HEK293 (cell line): ENCODE data around the gene NPIPA5.
"Not testable (repeated sequence)": the region's sequence is repeated elsewhere in the genome, so short reads cannot be mapped to it uniquely, and the experiment has no call there.

ENCODE experiments used
- BCL11A ChIP-seq: fragments of 450-650 bp; formaldehyde crosslinking; IDR thresholded peaks from 2 replicates; pipeline ENCODE4 v1.5.1; 2016; ENCODE audit warnings: low read depth, missing biosample characterization, missing genetic modification characterization
- CTCF ChIP-seq: fragments of 450-650 bp; formaldehyde crosslinking; IDR thresholded peaks from 2 replicates; pipeline ENCODE4 v1.5.1; 2016; ENCODE audit warnings: missing biosample characterization, missing genetic modification characterization
- ELK4 ChIP-seq: IDR thresholded peaks from 2 replicates; pipeline ENCODE4 v1.6.1; 2011; ENCODE audit warnings: mild to moderate bottlenecking, low read depth, low read length, borderline replicate concordance
- HOXA7 ChIP-seq: sonication (generic); formaldehyde crosslinking; IDR thresholded peaks from 2 replicates; pipeline ENCODE4 v1.8.1; 2022; ENCODE audit warnings: missing genetic modification reagents, borderline replicate concordance
- PBX3 ChIP-seq: sonication (generic); formaldehyde crosslinking; IDR thresholded peaks from 2 replicates; pipeline ENCODE4 v1.8.1; 2022; ENCODE audit warnings: mild to moderate bottlenecking, moderate library complexity, missing genetic modification reagents
- PRDM1 ChIP-seq: fragments of 450-650 bp; formaldehyde crosslinking; IDR thresholded peaks from 2 replicates; pipeline ENCODE4; 2016; ENCODE audit warnings: missing biosample characterization, missing genetic modification characterization
- REST ChIP-seq: fragments of 450-650 bp; formaldehyde crosslinking; IDR thresholded peaks from 2 replicates; pipeline ENCODE4 v1.5.1; 2016; ENCODE audit warnings: missing biosample characterization, missing genetic modification characterization
- ZBTB1 ChIP-seq: fragments of 450-650 bp; formaldehyde crosslinking; IDR thresholded peaks from 2 replicates; pipeline ENCODE4 v1.5.1; 2016; ENCODE audit warnings: missing biosample characterization, missing genetic modification characterization
- ZBTB7A ChIP-seq: fragments of 450-650 bp; formaldehyde crosslinking; IDR thresholded peaks from 2 replicates; pipeline ENCODE4 v1.5.1; 2016; ENCODE audit warnings: low read depth, missing biosample characterization, missing genetic modification characterization
- ZNF274 ChIP-seq, 2 experiments: fragments of 200-500 bp in 1 of 2; fragments of 450-650 bp in 1 of 2; sonication (Bioruptor generic) in 1 of 2; formaldehyde crosslinking in 1 of 2; IDR thresholded peaks; 2 replicates each; pipeline versions ENCODE4 v1.5.1 to v1.6.1; 2014 to 2016; ENCODE audit warnings: borderline replicate concordance in 1 of 2, inconsistent platforms in 1 of 2, low read length in 1 of 2, missing biosample characterization in 1 of 2, missing genetic modification characterization in 1 of 2
- ZNF76 ChIP-seq: fragments of 450-650 bp; formaldehyde crosslinking; IDR thresholded peaks from 2 replicates; pipeline ENCODE4; 2016; ENCODE audit warnings: low read depth, missing biosample characterization, missing genetic modification characterization, borderline replicate concordance

- TF ChIP-seq PBX3 (CRISPR knock-in tag); ZNF274 (IDR thresholded peaks at IDR 0.05; ENCODE audit: low read length); ZNF274 (tag by site-specific recombination; IDR thresholded peaks at IDR 0.05; ENCODE audit: borderline replicate concordance); ZBTB1 (tag by site-specific recombination); BCL11A (tag by site-specific recombination); REST (tag by site-specific recombination); ELK4; HOXA7 (CRISPR knock-in tag); CTCF (tag by site-specific recombination); ZBTB7A (tag by site-specific recombination); PRDM1 (tag by site-specific recombination); ZNF76: not testable (repeated sequence)
These were observed 56.9 kb downstream of the NPIPA5 start for GRCh38 chr16:15321221-15321620.
